ENCODE results near the gene PFKFB3.
"Not testable (repeated sequence)": the region's sequence is repeated elsewhere in the genome, so short reads cannot be mapped to it uniquely, and the experiment has no call there.

PFKFB3 gene

GRCh38 chr10:6272126-6272525, 69.4 kb downstream of the PFKFB3 start:
- no peak for DNase-seq (ENCODE audit: low read depth)

GRCh38 chr10:6273351-6273750, 70.6 kb downstream of the PFKFB3 start:
- no peak for DNase-seq (ENCODE audit: low read depth)

- DNase-seq (ENCODE audit: low read depth), result no peak
These were observed 71.3 kb downstream of the PFKFB3 start for GRCh38 chr10:6274040-6274439.

- no peak for DNase-seq (ENCODE audit: low read depth)
These were observed 71.8 kb downstream of the PFKFB3 start for GRCh38 chr10:6274484-6274883.

GRCh38 chr10:6275022-6275997, 72.6 kb downstream of the PFKFB3 start:
- peak; percentile 48 for DNase-seq (ENCODE audit: low read depth)

- no peak for DNase-seq (ENCODE audit: low read depth)
These were observed 73.6 kb downstream of the PFKFB3 start for GRCh38 chr10:6276356-6276755.

GRCh38 chr10:6278519-6279120, 75.9 kb downstream of the PFKFB3 start:
- no peak for DNase-seq (ENCODE audit: low read depth)

GRCh38 chr10:6279540-6280267, 77.0 kb downstream of the PFKFB3 start:
- no peak for DNase-seq (ENCODE audit: low read depth)

- no peak for DNase-seq (ENCODE audit: low read depth)
These were observed 77.6 kb downstream of the PFKFB3 start for GRCh38 chr10:6280291-6280690.

GRCh38 chr10:6282454-6282958, 79.8 kb downstream of the PFKFB3 start:
- no peak for DNase-seq (ENCODE audit: low read depth)

GRCh38 chr10:6283655-6284054, 80.9 kb downstream of the PFKFB3 start:
- no peak for DNase-seq (ENCODE audit: low read depth)

- DNase-seq (ENCODE audit: low read depth), result not testable (repeated sequence)
These were observed 87.9 kb downstream of the PFKFB3 start for GRCh38 chr10:6290621-6291020.

- no peak for DNase-seq (ENCODE audit: low read depth)
These were observed 90.0 kb downstream of the PFKFB3 start for GRCh38 chr10:6292741-6293151.

- not testable (repeated sequence) for DNase-seq (ENCODE audit: low read depth)
These were observed 93.7 kb downstream of the PFKFB3 start for GRCh38 chr10:6296425-6296824.

- DNase-seq (ENCODE audit: low read depth), result no peak
These were observed 94.1 kb downstream of the PFKFB3 start for GRCh38 chr10:6296828-6297251.

GRCh38 chr10:6297522-6297921, 94.8 kb downstream of the PFKFB3 start:
- no peak for DNase-seq (ENCODE audit: low read depth)

GRCh38 chr10:6297951-6298381, 95.2 kb downstream of the PFKFB3 start:
- no peak for DNase-seq (ENCODE audit: low read depth)

GRCh38 chr10:6298428-6298827, 95.7 kb downstream of the PFKFB3 start:
- no peak for DNase-seq (ENCODE audit: low read depth)

GRCh38 chr10:6299234-6299633, 96.5 kb downstream of the PFKFB3 start:
- DNase-seq (ENCODE audit: low read depth), result no peak

GRCh38 chr10:6299743-6300105, 97.0 kb downstream of the PFKFB3 start:
- no peak for DNase-seq (ENCODE audit: low read depth)

- DNase-seq (ENCODE audit: low read depth), result no peak
These were observed 97.5 kb downstream of the PFKFB3 start for GRCh38 chr10:6300106-6300783.

Measured in stimulated activated CD8-positive, alpha-beta memory T cell treated with anti-CD3 and anti-CD28 coated beads, Interleukin-15, amount 100 ng/mL, for 24 hours (primary cell).